Astrocyte of the hippocampus (primary cell): ENCODE data around the gene CDK5RAP2.

ENCODE experiments used
- DNase-seq: peaks from one replicate; pipeline ENCODE4 v3.0.0; 2011; ENCODE audit warnings: low read depth, low spot score

CDK5RAP2 gene

GRCh38 chr9:120438836-120439546, 141.0 kb downstream of the CDK5RAP2 start:
- DNase-seq = peak; percentile 28

- peak; percentile 15 for DNase-seq
Observed at GRCh38 chr9:120438111-120438510, 141.9 kb downstream of the CDK5RAP2 start.

GRCh38 chr9:120436983-120437475, 142.9 kb downstream of the CDK5RAP2 start:
- no peak for DNase-seq

DNA sequence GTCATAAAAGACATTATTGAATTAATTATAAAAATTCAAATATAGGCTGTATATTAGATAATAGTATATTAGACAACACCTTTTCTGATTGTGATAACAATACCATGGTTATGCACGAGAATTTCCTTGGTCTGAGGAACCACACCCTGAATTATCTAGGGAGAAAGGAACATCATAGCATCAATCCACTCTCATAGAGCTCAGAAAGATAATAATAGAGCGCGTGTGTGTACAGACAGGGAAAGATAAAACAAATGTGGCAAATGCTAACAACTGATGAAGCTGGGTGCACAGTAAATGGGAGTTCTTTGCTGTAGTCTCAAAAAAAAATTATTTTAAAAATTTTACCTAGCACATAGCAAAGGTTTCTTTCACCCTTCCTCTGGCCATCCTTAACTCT, 143.5 kb downstream of the CDK5RAP2 start:
- no peak for DNase-seq

GRCh38 chr9:120435091-120435490, 144.9 kb downstream of the CDK5RAP2 start:
- DNase-seq = no peak

GRCh38 chr9:120434532-120434931, 145.4 kb downstream of the CDK5RAP2 start:
- peak; percentile 44 for DNase-seq

DNA sequence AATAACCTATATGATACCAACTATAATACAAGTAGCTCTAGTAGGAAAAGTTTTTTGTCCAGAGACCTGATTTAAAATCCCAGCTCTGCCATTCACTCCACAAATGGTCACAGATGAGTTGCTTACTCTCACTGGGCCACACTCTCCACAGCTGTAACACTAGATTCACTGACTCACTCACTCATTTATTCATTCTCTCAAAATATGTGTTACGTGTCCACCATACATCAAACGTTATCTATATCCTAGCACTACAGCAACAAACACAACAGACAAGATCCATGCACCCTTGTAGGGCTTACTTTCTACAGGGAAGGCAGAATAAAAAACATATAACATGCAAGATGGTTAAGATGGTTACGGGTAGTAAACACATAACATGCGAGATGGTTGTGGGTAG, 146.3 kb downstream of the CDK5RAP2 start:
- DNase-seq = no peak

DNA sequence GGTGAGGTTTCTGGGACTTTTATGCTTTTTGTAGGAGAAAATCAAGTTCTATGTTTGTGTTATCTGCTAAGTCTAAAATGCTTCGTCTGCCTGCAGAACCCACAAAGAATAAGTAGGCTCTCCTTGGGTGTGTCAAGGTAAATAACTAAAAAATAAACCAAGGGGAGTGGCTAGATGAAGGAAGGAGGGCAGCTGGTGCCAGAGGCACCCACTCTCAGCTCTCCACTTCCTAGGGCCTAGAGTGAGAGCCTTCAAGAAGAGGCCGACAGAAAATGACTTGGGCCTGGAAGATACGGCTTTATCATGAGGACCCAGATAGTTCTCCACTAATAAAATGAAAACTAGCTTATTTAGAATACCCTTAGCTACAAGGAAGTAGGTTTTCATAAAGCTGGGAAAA, 147.4 kb downstream of the CDK5RAP2 start:
- DNase-seq = no peak

- DNase-seq = no peak
Observed at GRCh38 chr9:120431268-120431667, 148.7 kb downstream of the CDK5RAP2 start.

GRCh38 chr9:120424248-120424647, 155.7 kb downstream of the CDK5RAP2 start:
- no peak for DNase-seq

DNA sequence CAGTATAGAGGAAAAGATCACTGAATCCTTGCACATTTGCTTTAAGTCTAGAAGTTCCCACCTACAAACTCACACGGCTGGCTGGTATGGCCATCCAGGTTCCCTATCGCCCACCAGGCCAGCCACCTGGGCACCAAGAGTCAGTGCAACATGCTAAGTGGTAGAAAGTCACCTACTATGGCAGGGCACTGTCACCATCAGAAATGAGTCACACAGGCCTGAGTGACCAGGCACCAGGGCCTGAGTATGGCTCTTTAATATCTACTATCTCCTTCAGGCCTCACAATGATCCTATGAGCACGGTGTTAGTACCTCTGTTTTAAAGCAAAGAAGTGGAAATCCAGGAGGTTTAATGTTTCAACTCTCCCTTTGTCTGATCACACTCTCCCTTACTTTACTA, 156.2 kb downstream of the CDK5RAP2 start:
- no peak for DNase-seq

DNA sequence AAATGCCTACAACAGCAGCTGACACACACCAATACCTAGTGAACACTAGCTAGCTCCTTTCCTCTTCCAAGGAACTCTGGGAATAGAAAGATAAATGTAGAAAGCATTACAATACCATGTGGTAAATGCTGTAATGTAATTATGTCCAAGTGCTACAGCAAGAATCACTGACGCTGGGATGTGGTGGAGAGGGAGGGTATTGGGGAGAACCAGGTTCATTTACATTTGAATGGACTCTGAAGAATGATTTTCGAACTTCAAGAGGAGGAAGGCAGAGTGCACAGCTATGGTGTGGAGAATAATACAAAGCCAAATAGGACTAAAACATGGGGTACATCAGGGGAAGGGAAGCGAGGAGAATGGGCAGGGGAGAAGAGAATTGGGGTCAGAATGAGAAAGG, 158.0 kb downstream of the CDK5RAP2 start:
- DNase-seq = peak; percentile 26

GRCh38 chr9:120418315-120418714, 161.7 kb downstream of the CDK5RAP2 start:
- no peak for DNase-seq

- no peak for DNase-seq
Observed at GRCh38 chr9:120416781-120417427, 163.1 kb downstream of the CDK5RAP2 start.

GRCh38 chr9:120413121-120414048, 166.6 kb downstream of the CDK5RAP2 start:
- DNase-seq = no peak

DNA sequence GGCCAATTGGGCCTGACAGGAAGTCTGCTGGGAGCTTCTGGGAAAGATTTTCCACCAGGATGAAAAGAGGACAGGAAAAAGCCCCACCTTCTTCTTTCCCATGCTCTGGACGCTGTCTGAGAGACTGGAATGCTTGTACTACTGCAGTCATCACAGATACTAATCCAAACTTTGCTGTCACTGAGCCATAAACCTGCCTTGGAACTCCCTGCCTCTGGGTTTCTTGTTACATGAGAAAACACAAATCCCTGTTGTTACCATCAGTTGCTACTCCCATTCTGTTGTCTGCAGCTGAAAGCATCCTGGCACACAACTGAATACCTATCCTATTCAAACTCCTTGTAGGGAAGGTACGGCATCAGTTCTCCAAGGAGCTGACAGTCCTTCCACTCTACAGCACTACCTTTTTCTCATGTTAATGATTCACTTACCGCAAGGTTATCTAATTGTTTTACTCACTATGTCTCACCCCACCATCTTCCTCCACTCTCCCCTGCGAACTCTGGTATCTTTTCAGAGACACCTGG, 167.5 kb downstream of the CDK5RAP2 start:
- DNase-seq = peak; percentile 79

DNA sequence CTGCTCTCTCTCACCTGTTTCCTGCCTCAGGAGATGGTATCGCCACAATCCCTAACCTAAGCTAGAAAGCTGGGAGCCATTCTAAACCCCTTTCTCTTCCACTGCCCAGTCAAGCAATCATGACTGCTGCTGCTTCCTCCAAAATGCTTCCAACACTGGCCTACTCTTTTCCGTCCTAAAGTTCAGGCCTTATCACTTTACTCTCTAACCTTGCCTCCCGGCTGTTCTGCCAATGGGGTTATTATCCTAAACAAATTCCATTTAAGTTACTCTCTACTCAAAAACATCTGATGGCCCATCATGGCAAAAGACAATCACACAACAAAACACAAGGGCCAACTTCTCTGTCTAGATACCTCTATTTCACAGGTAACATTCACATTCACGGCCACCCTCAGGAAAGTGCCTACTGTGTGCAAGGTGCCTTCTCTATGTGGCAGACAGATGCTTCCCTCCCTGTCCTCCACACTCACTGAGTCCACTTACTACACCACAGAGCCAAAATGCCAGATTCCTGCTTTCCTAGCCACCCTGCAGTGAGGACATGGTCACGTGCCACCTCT, 168.0 kb downstream of the CDK5RAP2 start:
- no peak for DNase-seq

- peak; percentile 73 for DNase-seq
Observed at GRCh38 chr9:120410925-120411501, 169.0 kb downstream of the CDK5RAP2 start.

DNA sequence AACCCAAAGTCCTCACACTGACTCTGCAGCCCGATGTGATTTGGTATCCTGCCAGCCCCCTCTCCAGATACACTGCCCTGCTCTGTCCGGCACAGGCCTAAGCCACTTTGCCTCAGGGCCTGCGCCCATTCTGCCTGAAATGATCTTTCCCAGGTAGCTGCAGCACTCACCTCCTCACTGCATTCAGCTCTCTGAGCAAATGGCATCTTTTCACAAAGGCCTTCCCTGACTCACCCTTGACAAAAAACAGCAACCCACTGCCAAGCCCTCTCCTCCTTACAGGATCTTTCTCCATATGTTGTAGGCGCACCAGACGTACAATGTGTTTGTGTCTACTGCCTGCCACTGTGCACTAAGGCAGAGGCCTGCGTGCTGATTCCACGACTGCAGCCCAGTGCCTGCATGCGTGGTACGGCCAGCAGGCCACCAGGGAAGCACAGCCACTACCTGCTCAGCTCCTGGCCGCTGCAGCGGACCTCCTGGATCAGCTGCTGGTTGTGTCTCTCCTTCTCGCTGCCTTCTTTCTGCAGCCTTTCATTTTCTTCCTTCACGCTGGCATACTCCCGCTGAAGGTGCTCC, 171.2 kb downstream of the CDK5RAP2 start:
- DNase-seq = no peak

- no peak for DNase-seq
Observed at GRCh38 chr9:120405860-120406259, 174.1 kb downstream of the CDK5RAP2 start.

GRCh38 chr9:120405134-120405533, 174.8 kb downstream of the CDK5RAP2 start:
- no peak for DNase-seq
